ENCODE data around the gene ZGPAT. TPM values are rescaled to one million over a fixed set of nuclear protein-coding genes. Genes with fewer than 3 reads are reported as not detected.
A peak's percentile ranks its signal among the peaks of the same experiment; 100 is the strongest.

Gene ZGPAT
- total and polyA plus RNA-seq, 2 of the 13 experiments (the other 11 are each of a cell fraction or from before 2014, with no cell fraction given), result 23.0 to 41.9 TPM

- TF ChIP-seq RBM39 (IDR thresholded peaks at IDR 0.05; ENCODE audit: low read depth, low read length, poor library complexity, severe bottlenecking) (no peak), YEATS2 (CRISPR knock-in tag; IDR thresholded peaks at IDR 0.05; ENCODE audit: borderline replicate concordance) (no peak), AGO2 (optimal IDR thresholded peaks at IDR 0.05; ENCODE audit: low read depth, low read length) (no peak), SMARCC2 (IDR thresholded peaks at IDR 0.05) (no peak), SCMH1 (CRISPR knock-in tag; IDR thresholded peaks at IDR 0.05; ENCODE audit: borderline replicate concordance) (no peak), HDAC6 (IDR thresholded peaks at IDR 0.05; ENCODE audit: low read depth, low read length) (no peak), ZNF556 (CRISPR knock-in tag; IDR thresholded peaks at IDR 0.05; ENCODE audit: borderline replicate concordance) (no peak), ZNF570 (CRISPR knock-in tag; IDR thresholded peaks at IDR 0.05; ENCODE audit: borderline replicate concordance) (no peak), ZNF550 (CRISPR knock-in tag; IDR thresholded peaks at IDR 0.05; ENCODE audit: borderline replicate concordance) (no peak), ZNF329 (CRISPR knock-in tag; IDR thresholded peaks at IDR 0.05; ENCODE audit: low read depth) (no peak), ATF3 (CRISPR knock-in tag; IDR thresholded peaks at IDR 0.05) (no peak), AHDC1 (CRISPR knock-in tag; IDR thresholded peaks at IDR 0.05; ENCODE audit: borderline replicate concordance) (no peak), ARID4A (CRISPR knock-in tag; IDR thresholded peaks at IDR 0.05; ENCODE audit: borderline replicate concordance) (no peak), ATF7 (IDR thresholded peaks at IDR 0.05) (no peak), ATF7 (CRISPR knock-in tag; IDR thresholded peaks at IDR 0.05) (no peak), STAG1 (CRISPR knock-in tag; IDR thresholded peaks at IDR 0.05) (peak; percentile 72), GATAD2A (CRISPR knock-in tag; IDR thresholded peaks at IDR 0.05) (0 out of 2 replicates have a peak, but pooled peaks have one; percentile 18), PLRG1 (conservative IDR thresholded peaks at IDR 0.05) (no peak), ZNF781 (CRISPR knock-in tag; IDR thresholded peaks at IDR 0.05; ENCODE audit: borderline replicate concordance, not compliant biosample characterization) (no peak), TAF1 (CRISPR knock-in tag; IDR thresholded peaks at IDR 0.05) (no peak)
These were observed 67.5 kb downstream of the ZGPAT start (continued) for GRCh38 chr20:63775096-63775978.
